Muscle of leg (tissue), 11 donors: ENCODE measurements around the gene CIAO3. TPM values are rescaled to one million over a fixed set of nuclear protein-coding genes. Genes with fewer than 3 reads are reported as not detected.

Source experiments
- DNase-seq: peaks from one replicate; pipeline ENCODE4 v3.0.0; 2013
- H3K27ac ChIP-seq: one replicate; pipeline ENCODE4 v1.5.1; 2013; ENCODE audit warnings: mild to moderate bottlenecking, low read length, control low read depth
- H3K27me3 ChIP-seq: one replicate; pipeline ENCODE4 v1.6.1; 2013; ENCODE audit warnings: low read length; ENCODE audit not compliant: control insufficient read depth, insufficient read depth
- H3K36me3 ChIP-seq: one replicate; pipeline ENCODE4 v1.6.1; 2013; ENCODE audit warnings: low read length; ENCODE audit not compliant: control insufficient read depth, insufficient read depth
- H3K4me1 ChIP-seq: one replicate; pipeline ENCODE4 v1.6.1; 2013; ENCODE audit warnings: low read length; ENCODE audit not compliant: control insufficient read depth, insufficient read depth
- H3K4me3 ChIP-seq: one replicate; pipeline ENCODE4 v1.5.1; 2013; ENCODE audit warnings: low read length, control low read depth
- H3K9me3 ChIP-seq: replicated peaks from 2 replicates; pipeline ENCODE4 v1.6.1; 2013; ENCODE audit warnings: low read depth, low read length; ENCODE audit not compliant: control insufficient read depth
- WGBS: methylation state at CpG from one replicate; pipeline ENCODE4 v1.1.5; 2013; ENCODE audit warnings: missing lambda C conversion rate; ENCODE audit not compliant: insufficient coverage; 5-methylcytosine and 5-hydroxymethylcytosine counted together
- polyA plus RNA-seq, 8 donors: library from polyadenylated mRNA; unstranded; fragments of 120-200 nt; gene quantifications; one replicate each; pipeline versions ENCODE4 v1.2.1 to v1.2.3, GENCODE V29; 2013; ENCODE audit warnings: inconsistent platforms in 1 of 8, low replicate concordance in 1 of 8; ENCODE audit not compliant: insufficient read length in 8 of 8, insufficient read depth in 1 of 8
- total RNA-seq: library from RNA; stranded (reverse); fragments of 120-200 nt; gene quantifications from one replicate; pipeline ENCODE4 v1.2.4, GENCODE V29; 2013

CIAO3 gene
- total and polyA plus RNA-seq, 9 donors: 14.3 to 19.6 (median 17.9) TPM

- no peak for DNase-seq
- Histone ChIP-seq H3K27me3 (peaks cover 88% of the 10 kb centered on the region), H3K27ac (no peak overlapping the region), H3K4me3 (no peak overlapping the region), H3K36me3 (no peaks in the 10 kb centered on the region), H3K9me3 (no peaks in the 10 kb centered on the region), H3K4me1 (peaks cover 16% of the 10 kb centered on the region)
- 81% methylated on average over 12 of the region's 12 CpGs for WGBS
Measured at GRCh38 chr16:703406-703805, 37.4 kb downstream of the CIAO3 start.

- peaks cover 85% of the 10 kb centered on the region for H3K27me3 ChIP-seq
- H3K27ac ChIP-seq: no peak overlapping the region
- 87% methylated on average over 19 of the region's 19 CpGs for WGBS
- no peak overlapping the region for H3K4me3 ChIP-seq
- no peaks in the 10 kb centered on the region for H3K36me3 ChIP-seq
- no peaks in the 10 kb centered on the region for H3K9me3 ChIP-seq
- DNase-seq: no peak
- peaks cover 16% of the 10 kb centered on the region for H3K4me1 ChIP-seq
Measured at GRCh38 chr16:702341-702740, 38.5 kb downstream of the CIAO3 start.

GRCh38 chr16:700684-701584, 39.9 kb downstream of the CIAO3 start:
- peak; percentile 43 for DNase-seq
- H3K4me3 ChIP-seq: no peak overlapping the region
- H3K36me3 ChIP-seq: no peaks in the 10 kb centered on the region
- H3K9me3 ChIP-seq: no peaks in the 10 kb centered on the region
- peaks cover 81% of the 10 kb centered on the region for H3K27me3 ChIP-seq
- 4% methylated on average over 65 of the region's 76 CpGs for WGBS
- H3K4me1 ChIP-seq: peaks cover 6% of the 10 kb centered on the region
- no peak overlapping the region for H3K27ac ChIP-seq

- H3K4me3 ChIP-seq: no peak overlapping the region
- H3K27me3 ChIP-seq: peaks cover 87% of the 10 kb centered on the region
- 71% methylated on average over 19 of the region's 19 CpGs for WGBS
- no peak overlapping the region for H3K27ac ChIP-seq
- no peak for DNase-seq
- no peaks in the 10 kb centered on the region for H3K9me3 ChIP-seq
- H3K4me1 ChIP-seq: peaks cover 19% of the 10 kb centered on the region
- H3K36me3 ChIP-seq: no peaks in the 10 kb centered on the region
Measured at GRCh38 chr16:698911-699671, 41.7 kb downstream of the CIAO3 start.

- under 1% methylated on average over 71 of the region's 71 CpGs for WGBS
- Histone ChIP-seq H3K27ac (no peak overlapping the region), H3K9me3 (no peaks in the 10 kb centered on the region), H3K36me3 (no peaks in the 10 kb centered on the region), H3K27me3 (peaks cover 84% of the 10 kb centered on the region), H3K4me1 (peaks cover 16% of the 10 kb centered on the region), H3K4me3 (no peak overlapping the region)
- no peak for DNase-seq
Measured at GRCh38 chr16:695355-696089, 45.3 kb downstream of the CIAO3 start.

- WGBS: 1% methylated on average over 25 of the region's 37 CpGs
- H3K9me3 ChIP-seq: no peaks in the 10 kb centered on the region
- H3K36me3 ChIP-seq: no peaks in the 10 kb centered on the region
- no peak overlapping the region for H3K27ac ChIP-seq
- peaks cover 78% of the 10 kb centered on the region for H3K27me3 ChIP-seq
- no peak overlapping the region for H3K4me3 ChIP-seq
- H3K4me1 ChIP-seq: peaks cover 19% of the 10 kb centered on the region
- no peak for DNase-seq
Measured at GRCh38 chr16:694863-695354, 45.9 kb downstream of the CIAO3 start.

- no peak for DNase-seq
- H3K4me3 ChIP-seq: no peak overlapping the region
- H3K4me1 ChIP-seq: peaks cover 25% of the 10 kb centered on the region
- no peak overlapping the region for H3K27ac ChIP-seq
- H3K9me3 ChIP-seq: no peaks in the 10 kb centered on the region
- WGBS: 2% methylated on average over 50 of the region's 64 CpGs
- H3K36me3 ChIP-seq: no peaks in the 10 kb centered on the region
- H3K27me3 ChIP-seq: peaks cover 72% of the 10 kb centered on the region
Measured at GRCh38 chr16:694187-694862, 46.5 kb downstream of the CIAO3 start.

GRCh38 chr16:693766-694165, 47.0 kb downstream of the CIAO3 start:
- no peak for DNase-seq
- no peaks in the 10 kb centered on the region for H3K9me3 ChIP-seq
- no peak overlapping the region for H3K27ac ChIP-seq
- peaks cover 30% of the 10 kb centered on the region for H3K4me1 ChIP-seq
- no peak overlapping the region for H3K4me3 ChIP-seq
- H3K36me3 ChIP-seq: no peaks in the 10 kb centered on the region
- peaks cover 68% of the 10 kb centered on the region for H3K27me3 ChIP-seq
- under 1% methylated on average over 36 of the region's 37 CpGs for WGBS

GRCh38 chr16:693364-693763, 47.4 kb downstream of the CIAO3 start:
- DNase-seq: no peak
- WGBS: 21% methylated on average over 17 of the region's 22 CpGs
- Histone ChIP-seq H3K4me1 (peaks cover 30% of the 10 kb centered on the region), H3K36me3 (no peaks in the 10 kb centered on the region), H3K9me3 (no peaks in the 10 kb centered on the region), H3K27ac (no peak overlapping the region), H3K27me3 (peaks cover 67% of the 10 kb centered on the region), H3K4me3 (no peak overlapping the region)
